Transverse colon (tissue), 4 donors: Measurements from ENCODE around the gene ZNF652.

ENCODE experiments used
- EP300 ChIP-seq: sonication (generic); formaldehyde crosslinking; IDR thresholded peaks from one replicate; pipeline ENCODE4 v1.6.1; 2017; ENCODE audit warnings: antibody characterized with exemption, low read depth
- POLR2A ChIP-seq: fragments of 450-650 bp; IDR thresholded peaks from one replicate; pipeline ENCODE4 v1.6.1; 2016; ENCODE audit warnings: antibody characterized with exemption, mild to moderate bottlenecking, moderate library complexity
- POLR2AphosphoS5 ChIP-seq, 3 donors: sonication (generic); formaldehyde crosslinking; IDR thresholded peaks; one replicate each; pipeline ENCODE4 v1.6.1; 2016; ENCODE audit warnings: antibody characterized with exemption in 3 of 3
- TF ChIP-seq, protein P1 (sequence below), 5 experiments: fragments of 200-600 bp in 3 of 5; fragments of 450-650 bp in 2 of 5; sonication (generic) in 3 of 5; IDR thresholded peaks; 1 replicate in 2 of 5; 2 replicates in 3 of 5; pipeline ENCODE4 v1.5.1; 2016 to 2017; ENCODE audit warnings: antibody characterized with exemption in 5 of 5, inconsistent platforms in 3 of 5, mild to moderate bottlenecking in 2 of 5, moderate library complexity in 1 of 5

DNA sequence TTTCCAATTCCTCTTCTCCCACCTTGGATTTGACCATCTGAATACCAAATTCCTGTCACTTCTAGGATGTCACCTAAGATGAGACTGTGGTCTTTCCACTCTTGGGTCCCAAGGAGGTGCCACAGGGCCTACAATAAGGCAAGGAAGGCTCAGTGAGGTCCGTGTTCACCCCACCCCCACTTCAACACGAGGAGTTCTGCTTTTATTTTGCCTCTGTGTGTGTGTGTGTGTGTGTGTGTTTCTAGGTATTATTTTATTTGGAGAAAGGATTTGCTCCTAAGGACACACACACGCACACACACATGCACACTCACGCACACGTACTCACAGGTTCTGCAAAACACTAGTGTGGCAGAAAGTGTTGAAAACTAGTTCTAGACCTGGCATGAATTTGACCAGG lies 106.9 kb downstream of the ZNF652 start:
- TF ChIP-seq, protein P1, sequence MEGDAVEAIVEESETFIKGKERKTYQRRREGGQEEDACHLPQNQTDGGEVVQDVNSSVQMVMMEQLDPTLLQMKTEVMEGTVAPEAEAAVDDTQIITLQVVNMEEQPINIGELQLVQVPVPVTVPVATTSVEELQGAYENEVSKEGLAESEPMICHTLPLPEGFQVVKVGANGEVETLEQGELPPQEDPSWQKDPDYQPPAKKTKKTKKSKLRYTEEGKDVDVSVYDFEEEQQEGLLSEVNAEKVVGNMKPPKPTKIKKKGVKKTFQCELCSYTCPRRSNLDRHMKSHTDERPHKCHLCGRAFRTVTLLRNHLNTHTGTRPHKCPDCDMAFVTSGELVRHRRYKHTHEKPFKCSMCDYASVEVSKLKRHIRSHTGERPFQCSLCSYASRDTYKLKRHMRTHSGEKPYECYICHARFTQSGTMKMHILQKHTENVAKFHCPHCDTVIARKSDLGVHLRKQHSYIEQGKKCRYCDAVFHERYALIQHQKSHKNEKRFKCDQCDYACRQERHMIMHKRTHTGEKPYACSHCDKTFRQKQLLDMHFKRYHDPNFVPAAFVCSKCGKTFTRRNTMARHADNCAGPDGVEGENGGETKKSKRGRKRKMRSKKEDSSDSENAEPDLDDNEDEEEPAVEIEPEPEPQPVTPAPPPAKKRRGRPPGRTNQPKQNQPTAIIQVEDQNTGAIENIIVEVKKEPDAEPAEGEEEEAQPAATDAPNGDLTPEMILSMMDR (IDR thresholded peaks at IDR 0.05): no peak
- TF ChIP-seq EP300 (no peak), POLR2AphosphoS5 (IDR thresholded peaks at IDR 0.05) (no peak), POLR2A (no peak)
